K562 (cell line): ENCODE data around the gene IZUMO4. TPM values are rescaled to one million over a fixed set of nuclear protein-coding genes. Genes with fewer than 3 reads are reported as not detected.
A peak's percentile ranks its signal among the peaks of the same experiment; 100 is the strongest.

Source experiments
- ATAC-seq: fragments of 200-7000 bp; cut with Tn5 transposase; 3 replicates; pipeline ENCODE4 v1.9.1; 2020; ENCODE audit warnings: moderate library complexity
- BruUV-seq: library from RNA; stranded (reverse); fragments of 400-500 nt; replicated peaks from 2 replicates; lab custom pipeline; 2021; lab: Mats Ljungman, UMichigan
- CTCF ChIA-PET: fragments of 300-600 bp; formaldehyde crosslinking; extraction: SDS; loops from one replicate; lab custom pipeline; 2021; ENCODE audit warnings: low intra/inter-chr PET ratio; lab: Yijun Ruan, JAX
- POLR2A ChIA-PET: fragments of 300-600, 350-650 bp; sonication (Branson Sonifier 250); formaldehyde crosslinking; extraction: SDS; loops from one replicate; lab custom pipeline; 2021; ENCODE audit warnings: antibody characterized with exemption, inconsistent platforms; lab: Yijun Ruan, JAX
- DNase-seq, 4 experiments: peaks; one replicate each; pipeline versions ENCODE4 v3.0.0 to v3.0.0-alpha.2; 2011 to 2018; ENCODE audit warnings: low spot score in 3 of 4, mixed read lengths in 3 of 4; ENCODE audit errors: extremely low read depth in 1 of 4
- FAIRE-seq: peaks from 2 replicates; lab custom pipeline; 2011; peaks lifted over from hg19 to GRCh38; lab: Jason Lieb, UNC
- H2AFZ ChIP-seq: 2 replicates; pipeline ENCODE4 v1.6.0; 2011; ENCODE audit warnings: low read depth, low read length, control low read depth, inconsistent platforms
- H3K27ac ChIP-seq: fragments of 200-600 bp; 3 replicates; pipeline ENCODE4 v1.8.0; 2011; ENCODE audit warnings: low read depth, mild to moderate bottlenecking, control low read depth, inconsistent platforms, low read length, moderate library complexity, mixed read lengths; ENCODE audit errors: extremely low read depth
- H3K27me3 ChIP-seq, 2 experiments: fragments of 300-600 bp in 1 of 2; 2 replicates in 1 of 2; 3 replicates in 1 of 2; pipeline versions ENCODE4 v1.6.0 to v1.8.0; 2011; ENCODE audit warnings: inconsistent platforms in 2 of 2, low read length in 2 of 2, mild to moderate bottlenecking in 1 of 2, mixed read lengths in 1 of 2, moderate library complexity in 1 of 2; ENCODE audit not compliant: control insufficient read depth in 2 of 2, insufficient read depth in 2 of 2
- H3K36me3 ChIP-seq: fragments of 300-600 bp; 3 replicates; pipeline ENCODE4 v1.8.0; 2011; ENCODE audit warnings: mild to moderate bottlenecking, low read length, inconsistent platforms; ENCODE audit not compliant: control insufficient read depth, insufficient read depth
- H3K4me1 ChIP-seq, 2 experiments: fragments of 200-600 bp in 1 of 2; replicated peaks in 1 of 2; 2 replicates in 1 of 2; 3 replicates in 1 of 2; pipeline versions ENCODE4 v1.5.1 to v1.8.0; 2011; ENCODE audit warnings: inconsistent platforms in 2 of 2, low read length in 2 of 2, mild to moderate bottlenecking in 1 of 2, mixed read lengths in 1 of 2, moderate library complexity in 1 of 2; ENCODE audit not compliant: control insufficient read depth in 2 of 2, insufficient read depth in 2 of 2
- H3K4me2 ChIP-seq: 2 replicates; pipeline ENCODE4 v1.6.1; 2011; ENCODE audit warnings: low read length, control low read depth, inconsistent platforms, mixed read lengths; ENCODE audit not compliant: insufficient read depth
- H3K4me3 ChIP-seq: fragments of 200-600 bp; sonication (generic), shearing (Covaris generic); 2 replicates; pipeline ENCODE4 v1.5.1; 2016; ENCODE audit warnings: control low read depth, inconsistent platforms
- H3K79me2 ChIP-seq: fragments of 200-600 bp; 3 replicates; pipeline ENCODE4 v1.8.0; 2011; ENCODE audit warnings: low read length, inconsistent platforms; ENCODE audit not compliant: control insufficient read depth, insufficient read depth
- H3K9ac ChIP-seq, 2 experiments: 2 replicates each; pipeline versions ENCODE4 v1.6.0 to v1.6.1; 2011; ENCODE audit warnings: low read depth in 2 of 2, low read length in 2 of 2, control low read depth in 1 of 2, inconsistent platforms in 1 of 2, mild to moderate bottlenecking in 1 of 2, mixed read lengths in 1 of 2; ENCODE audit not compliant: insufficient read depth in 1 of 2
- H3K9me1 ChIP-seq: one replicate; pipeline ENCODE4 v1.6.0; 2011; ENCODE audit warnings: inconsistent platforms, mild to moderate bottlenecking, low read length, moderate library complexity; ENCODE audit not compliant: control insufficient read depth, insufficient read depth
- H3K9me3 ChIP-seq: replicated peaks from 2 replicates; pipeline ENCODE4 v1.5.1; 2011; ENCODE audit warnings: low read depth, low read length, inconsistent platforms; ENCODE audit not compliant: control insufficient read depth, insufficient read depth
- H4K20me1 ChIP-seq: replicated peaks from 2 replicates; pipeline ENCODE4 v1.6.1; 2011; ENCODE audit warnings: low read length, inconsistent platforms, mixed read lengths; ENCODE audit not compliant: control insufficient read depth, insufficient read depth
- CHD2 ChIP-seq: IDR thresholded peaks from 2 replicates; pipeline ENCODE4 v1.6.1; 2011; ENCODE audit warnings: low read depth, low read length
- MAZ ChIP-seq, 2 experiments: fragments of 450-650 bp in 1 of 2; sonication (generic) in 1 of 2; formaldehyde crosslinking; IDR thresholded peaks in 1 of 2; conservative IDR thresholded peaks in 1 of 2; 2 replicates each; pipeline versions ENCODE4 v1.4.0 to v1.5.0; 2020; ENCODE audit warnings: mild to moderate bottlenecking in 1 of 2, missing genetic modification reagents in 1 of 2
- PKNOX1 ChIP-seq: fragments of 450-650 bp; IDR thresholded peaks from 2 replicates; pipeline ENCODE4 v1.6.1; 2016
- POLR2G ChIP-seq: fragments of 200-400 bp; formaldehyde crosslinking; IDR thresholded peaks from 2 replicates; pipeline ENCODE4 v1.6.1; 2017; ENCODE audit warnings: low read depth, mild to moderate bottlenecking, antibody characterized with exemption, low read length, moderate library complexity
- WGBS: fragments of 100-300 bp; shearing (Covaris generic); methylation state at CpG from one replicate; pipeline ENCODE4 v1.1.6; 2016; ENCODE audit warnings: low coverage, mixed read lengths; ENCODE audit not compliant: insufficient coverage; ENCODE audit errors: missing lambda C conversion rate; 5-methylcytosine and 5-hydroxymethylcytosine counted together
- in situ Hi-C: fragments of 300-500 bp; cut with MboI; formaldehyde crosslinking; loops from 4 replicates; pipeline ENCODE4 v1.15.0; 2018; ENCODE audit warnings: inconsistent platforms, mixed read lengths
- intact Hi-C: fragments of 100-400 bp; cut with micrococcal nuclease; formaldehyde crosslinking; loops from 2 replicates; pipeline ENCODE4 v1.14.2; 2022
- polyA plus RNA-seq, 8 experiments: library from polyadenylated mRNA; depleted of rRNA in 4 of 8; stranded (reverse) in 5 of 8; unstranded in 3 of 8; fragments of >200 nt; fragmentation: Nextera tagmentation in 2 of 8; fragmentation: Illumina TruSeq in 1 of 8; extraction: Ambion mirVana in 2 of 8; extraction: Trizol in 1 of 8; gene quantifications; 2 replicates each; pipeline versions ENCODE4 v1.2.1 to v1.2.3, GENCODE V29; 2011 to 2014; ENCODE audit warnings: inconsistent platforms in 1 of 8, missing spikeins in 1 of 8
- total RNA-seq, 7 experiments: library from RNA; depleted of rRNA in 6 of 7; stranded (reverse); fragments of >200 nt in 6 of 7; fragmentation: Illumina TruSeq in 2 of 7; extraction: Trizol in 2 of 7; gene quantifications; 2 replicates each; pipeline versions ENCODE4 v1.2.1 to v1.2.3, GENCODE V29; 2011 to 2021; ENCODE audit warnings: low replicate concordance in 1 of 7

IZUMO4 gene
- total and polyA plus RNA-seq, 9 of the 15 experiments (the other 6 are each of a cell fraction or from before 2014, with no cell fraction given), result 0.07 to 3.9 (median 1.2) TPM

- H3K36me3 ChIP-seq, result peaks cover 75% of the 10 kb centered on the region; the same call in 2 of the 3 replicates
- peaks cover 24% of the 10 kb centered on the region for H3K79me2 ChIP-seq
- no peaks in the 10 kb centered on the region for H3K9me3 ChIP-seq
- BruUV-seq, result no TSS peak
- in situ Hi-C loops, result no loop called here
- H3K27ac ChIP-seq, result no peak overlapping the region
- no peak overlapping the region; a peak in 1 of 4 replicates for H3K9ac ChIP-seq
- no peak for ATAC-seq
- CTCF ChIA-PET, result no interaction called here
- intact Hi-C loops, result no loop called here
- TF ChIP-seq POLR2G, result peak; percentile 18; the same call in 1 of the 2 replicates
- no peak for TF ChIP-seq MAZ (CRISPR knock-in tag; conservative IDR thresholded peaks at IDR 0.05 in 1 of 2, IDR thresholded peaks at IDR 0.05 in 1 of 2)
- no peaks in the 10 kb centered on the region for H4K20me1 ChIP-seq
- H3K4me3 ChIP-seq, result no peak overlapping the region
- H2AFZ ChIP-seq, result no peak overlapping the region
- no peak overlapping the region for H3K4me2 ChIP-seq
- 97% methylated on average over 16 of the region's 23 CpGs for WGBS
- H3K4me1 ChIP-seq, result peaks cover 0 to 25% of the 10 kb centered on the region in 2 experiments; a peak in 2 of 5 replicates
- POLR2A ChIA-PET, result interaction anchor here (0.7 kb wide), 1 partner anchor 935 kb away, joined by 3 read pairs; no protein-coding TSS in a partner anchor
- DNase-seq, result no peak
- H3K9me1 ChIP-seq, result no peaks in the 10 kb centered on the region
- H3K27me3 ChIP-seq, result no peaks in the 10 kb centered on the region
- no peak for FAIRE-seq
Observed at GRCh38 chr19:2136796-2137195, 40.1 kb downstream of the IZUMO4 start.

- Histone ChIP-seq H2AFZ (no peak overlapping the region), H4K20me1 (no peaks in the 10 kb centered on the region), H3K4me3 (no peak overlapping the region), H3K4me1 (peaks cover 0 to 28% of the 10 kb centered on the region in 2 experiments; a peak in 2 of 5 replicates), H3K9me1 (no peaks in the 10 kb centered on the region), H3K36me3 (peaks cover 64% of the 10 kb centered on the region; the same call in 2 of the 3 replicates), H3K4me2 (no peak overlapping the region), H3K79me2 (peaks cover 36% of the 10 kb centered on the region), H3K27me3 (no peaks in the 10 kb centered on the region), H3K27ac (no peak overlapping the region), H3K9ac (peak overlapping the region in 1 of 2 experiments; percentile 28; a peak in 2 of 4 replicates), H3K9me3 (no peaks in the 10 kb centered on the region)
- intact Hi-C loops, result no loop called here
- ATAC-seq, result no peak
- DNase-seq, result no peak
- POLR2A ChIA-PET, result interaction anchor here (0.5 to 1.5 kb wide), 3 partner anchors 12 to 99 kb away, joined by 3 to 6 read pairs (median 4); no protein-coding TSS in a partner anchor
- no TSS peak for BruUV-seq
- in situ Hi-C loops, result no loop called here
- peak; percentile 28; the same call in 1 of the 2 replicates for TF ChIP-seq PKNOX1
- no peak for TF ChIP-seq CHD2
- peak; percentile 51; the same call in 1 of the 2 replicates for TF ChIP-seq POLR2G
- WGBS, result 96% methylated on average over 17 of the region's 23 CpGs
- no peak for FAIRE-seq
- CTCF ChIA-PET, result no interaction called here
Observed at GRCh38 chr19:2138061-2138728, 41.5 kb downstream of the IZUMO4 start.
